Immature natural killer cell (primary cell): ENCODE measurements around the gene CRTC2. TPM values are rescaled to one million over a fixed set of nuclear protein-coding genes. Genes with fewer than 3 reads are reported as not detected.

Experiments
- DNase-seq, 3 donors: peaks; one replicate each; pipeline ENCODE4 v3.0.0; 2022; ENCODE audit warnings: mixed read lengths in 1 of 3
- H3K27ac Mint-ChIP-seq, 6 donors: one replicate each; pipeline ENCODE4 v1.8.0; 2020; ENCODE audit warnings: mixed read lengths in 6 of 6, mild to moderate bottlenecking in 5 of 6, inconsistent platforms in 4 of 6, moderate library complexity in 3 of 6
- H3K27me3 Mint-ChIP-seq, 3 donors: one replicate each; pipeline ENCODE4 v1.8.0; 2020 to 2021; ENCODE audit warnings: low read depth in 3 of 3, mild to moderate bottlenecking in 3 of 3, mixed read lengths in 3 of 3, moderate library complexity in 3 of 3, inconsistent platforms in 1 of 3
- H3K36me3 Mint-ChIP-seq, 3 donors: one replicate each; pipeline ENCODE4 v1.8.0; 2020; ENCODE audit warnings: mixed read lengths in 3 of 3, inconsistent platforms in 2 of 3, mild to moderate bottlenecking in 2 of 3
- H3K4me1 Mint-ChIP-seq, 2 donors: one replicate each; pipeline ENCODE4 v1.8.0; 2020; ENCODE audit warnings: inconsistent platforms in 2 of 2, mild to moderate bottlenecking in 2 of 2, mixed read lengths in 2 of 2, moderate library complexity in 1 of 2
- H3K4me3 Mint-ChIP-seq, 5 donors: one replicate each; pipeline ENCODE4 v1.8.0; 2020; ENCODE audit warnings: mild to moderate bottlenecking in 5 of 5, mixed read lengths in 5 of 5, inconsistent platforms in 3 of 5, moderate library complexity in 3 of 5
- H3K9me3 Mint-ChIP-seq, 6 donors: one replicate each; pipeline ENCODE4 v1.8.0; 2020; ENCODE audit warnings: mild to moderate bottlenecking in 6 of 6, mixed read lengths in 6 of 6, inconsistent platforms in 4 of 6, moderate library complexity in 3 of 6
- polyA plus RNA-seq, 3 donors: library from polyadenylated mRNA; unstranded; fragments of 300-500 nt; fragmentation: Illumina TruSeq; gene quantifications; one replicate each; pipeline ENCODE4 v1.2.3, GENCODE V29; 2021

The CRTC2 gene
- polyA plus RNA-seq, 3 donors from 2014 or later = 13.0 to 31.2 (median 19.3) TPM

GRCh38 chr1:153967107-153967999, 8.9 kb upstream of the CRTC2 start, which contains the start of gene CREB3L4:
Gene CREB3L4 (plus strand): TSS chr1:153967902. CDS start chr1:153968526, 624 bp downstream.
- peaks cover 0 to 4% (median 3%) of the 10 kb centered on the region in 3 donors for H3K27me3 Mint-ChIP-seq
- H3K36me3 Mint-ChIP-seq = no peaks in the 10 kb centered on the region
- H3K4me3 Mint-ChIP-seq = peak within 1 kb of the TSS; percentile 91 to 98 (median 97)
- no peaks in the 10 kb centered on the region for H3K9me3 Mint-ChIP-seq
- H3K4me1 Mint-ChIP-seq = peaks cover 58 to 64% of the 10 kb centered on the region in 2 donors
- peak; percentile 88 to 89 (median 89) for DNase-seq
- peak within 1 kb of the TSS; percentile 89 to 99 (median 97) for H3K27ac Mint-ChIP-seq

DNA sequence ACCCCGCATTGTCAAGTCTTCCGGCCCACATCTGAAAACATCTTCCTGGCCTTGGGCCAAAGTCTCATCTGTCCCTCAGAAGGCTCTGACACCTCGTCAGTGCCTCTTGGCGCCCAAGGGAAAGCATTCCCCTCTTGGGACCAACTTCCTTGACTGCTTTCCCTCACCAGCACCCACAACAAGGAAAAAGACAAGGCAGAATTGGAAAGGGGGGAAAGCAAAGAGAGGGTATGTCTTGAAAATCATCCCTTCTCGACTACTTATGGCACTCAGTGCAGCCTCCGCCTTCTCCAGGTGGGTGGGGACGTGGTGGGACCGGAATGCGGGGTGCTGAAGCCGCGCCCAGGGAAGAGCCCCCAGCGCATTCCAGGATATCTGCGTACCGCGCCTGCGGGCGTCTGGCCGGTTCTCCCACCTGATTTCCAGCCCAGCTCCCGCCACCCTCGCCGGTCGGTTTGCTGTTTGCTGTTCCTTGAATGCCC, 5.5 kb upstream of the CRTC2 start:
- peak overlapping the region; percentile 93 to 96 (median 95) for H3K27ac Mint-ChIP-seq
- no peak for DNase-seq
- peaks cover 0 to 2% (median 0%) of the 10 kb centered on the region in 3 donors for H3K36me3 Mint-ChIP-seq
- peaks cover 0 to 4% (median 3%) of the 10 kb centered on the region in 3 donors for H3K27me3 Mint-ChIP-seq
- H3K4me3 Mint-ChIP-seq = peak overlapping the region; percentile 89 to 96 (median 92)
- H3K9me3 Mint-ChIP-seq = no peaks in the 10 kb centered on the region
- peaks cover 61 to 72% of the 10 kb centered on the region in 2 donors for H3K4me1 Mint-ChIP-seq

GRCh38 chr1:153963030-153963849, 4.8 kb upstream of the CRTC2 start, which contains the start of gene SLC39A1:
Gene SLC39A1 (minus strand): TSS chr1:153963537. CDS start chr1:153962715, 822 bp downstream.
- H3K27ac Mint-ChIP-seq = peak within 1 kb of the TSS; percentile 93 to 96 (median 95)
- peak; percentile 89 to 90 (median 89) for DNase-seq
- H3K36me3 Mint-ChIP-seq = peaks cover 0 to 2% (median 0%) of the 10 kb centered on the region in 3 donors
- H3K9me3 Mint-ChIP-seq = no peaks in the 10 kb centered on the region
- H3K4me1 Mint-ChIP-seq = peaks cover 58 to 71% of the 10 kb centered on the region in 2 donors
- H3K4me3 Mint-ChIP-seq = peak within 1 kb of the TSS; percentile 89 to 96 (median 92)
- peaks cover 0 to 5% (median 3%) of the 10 kb centered on the region in 3 donors for H3K27me3 Mint-ChIP-seq

DNA sequence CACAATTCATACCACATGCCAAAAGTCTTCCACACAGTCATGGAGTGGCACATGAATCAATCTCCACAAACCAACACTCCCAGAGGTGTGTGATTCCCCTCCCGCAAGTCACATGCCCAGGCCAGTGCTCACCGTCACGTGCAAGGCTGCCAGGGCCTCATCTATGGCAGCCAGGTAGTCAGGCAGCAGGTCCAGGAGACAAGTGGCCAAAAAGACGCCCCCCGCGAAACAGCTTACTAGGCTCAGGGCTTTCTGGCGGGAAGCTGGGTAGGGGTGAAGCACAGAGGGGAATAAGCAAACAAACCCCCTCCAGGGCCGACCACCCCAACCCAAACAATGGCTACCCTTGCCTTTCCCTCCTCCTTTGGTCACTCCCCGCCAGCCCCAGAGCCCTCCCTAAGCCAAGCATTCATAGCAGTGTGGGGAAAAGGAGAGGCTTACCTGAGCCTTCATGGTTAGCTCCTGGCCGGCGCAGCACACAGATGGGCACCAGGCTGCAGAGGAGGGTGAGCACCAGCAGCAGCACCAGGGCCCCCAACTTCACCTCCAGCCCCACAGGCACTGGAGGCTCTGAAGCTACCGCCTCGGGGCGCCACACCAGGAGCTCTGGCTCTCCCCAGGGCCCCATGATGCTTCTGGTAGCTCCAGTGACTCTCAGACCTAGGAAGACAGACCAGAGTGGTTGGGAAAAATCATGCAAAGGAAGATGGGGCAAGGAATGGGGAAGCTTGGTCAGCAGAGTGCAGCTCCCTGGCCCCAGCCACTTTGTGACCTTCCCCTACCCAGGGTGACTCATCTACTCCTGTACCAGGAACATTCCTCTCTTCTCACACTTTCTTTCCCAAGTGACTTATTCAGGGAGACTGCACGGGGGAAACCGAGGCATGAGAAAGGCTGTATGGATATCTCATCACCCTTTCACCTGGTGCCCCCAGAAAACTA, 3.9 kb upstream of the CRTC2 start:
- Mint-ChIP-seq H3K27ac (peak overlapping the region; percentile 93 to 96 (median 95)), H3K4me3 (peak overlapping the region; percentile 89 to 96 (median 92)), H3K4me1 (peaks cover 54 to 67% of the 10 kb centered on the region in 2 donors), H3K27me3 (peaks cover 0 to 13% (median 7%) of the 10 kb centered on the region in 3 donors), H3K36me3 (peaks cover 0 to 2% (median 0%) of the 10 kb centered on the region in 3 donors), H3K9me3 (no peaks in the 10 kb centered on the region)
- DNase-seq = no peak

GRCh38 chr1:153961421-153961820, 3.0 kb upstream of the CRTC2 start:
- peaks cover 54 to 67% of the 10 kb centered on the region in 2 donors for H3K4me1 Mint-ChIP-seq
- H3K4me3 Mint-ChIP-seq = peak overlapping the region in 4 of 5 donors; percentile 7 to 92 (median 40)
- DNase-seq = no peak
- no peaks in the 10 kb centered on the region for H3K9me3 Mint-ChIP-seq
- H3K27ac Mint-ChIP-seq = peak overlapping the region in 5 of 6 donors; percentile 10 to 96 (median 43)
- H3K36me3 Mint-ChIP-seq = peaks cover 0 to 2% (median 0%) of the 10 kb centered on the region in 3 donors
- peaks cover 0 to 13% (median 8%) of the 10 kb centered on the region in 3 donors for H3K27me3 Mint-ChIP-seq

DNA sequence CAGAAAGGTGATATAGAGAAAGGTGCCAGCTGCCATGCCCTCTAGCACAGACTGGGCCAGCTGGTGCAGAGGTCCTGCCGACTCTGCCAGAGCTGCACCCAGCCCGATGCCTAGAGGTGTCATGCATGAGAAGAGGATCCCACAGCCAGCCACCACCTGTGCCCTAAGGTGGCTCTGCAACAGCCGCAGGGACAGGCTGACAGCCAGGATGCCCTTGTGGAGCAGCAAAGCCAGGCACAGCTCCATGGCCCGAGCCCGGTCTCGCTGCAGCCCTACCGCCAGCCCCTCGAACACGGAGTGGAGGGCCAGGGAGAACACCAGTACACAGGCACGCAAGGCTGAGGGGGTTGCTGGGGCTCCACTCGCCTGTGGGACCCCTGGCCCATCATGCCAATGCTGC, 1.8 kb upstream of the CRTC2 start:
- peaks cover 0 to 2% (median 0%) of the 10 kb centered on the region in 3 donors for H3K36me3 Mint-ChIP-seq
- H3K9me3 Mint-ChIP-seq = no peaks in the 10 kb centered on the region
- no peak for DNase-seq
- peaks cover 0 to 13% (median 8%) of the 10 kb centered on the region in 3 donors for H3K27me3 Mint-ChIP-seq
- H3K4me3 Mint-ChIP-seq = peak overlapping the region in 1 of 5 donors; percentile 42
- peak overlapping the region in 2 of 6 donors; percentile 31 to 40 for H3K27ac Mint-ChIP-seq
- H3K4me1 Mint-ChIP-seq = peaks cover 55 to 66% of the 10 kb centered on the region in 2 donors

GRCh38 chr1:153959454-153959853, 1.0 kb upstream of the CRTC2 start:
- Mint-ChIP-seq H3K9me3 (no peaks in the 10 kb centered on the region), H3K27ac (peak overlapping the region in 4 of 6 donors; percentile 47 to 98 (median 90)), H3K36me3 (peaks cover 0 to 4% (median under 1%) of the 10 kb centered on the region in 3 donors), H3K4me1 (peaks cover 59 to 68% of the 10 kb centered on the region in 2 donors), H3K4me3 (peak overlapping the region in 2 of 5 donors; percentile 42 to 57), H3K27me3 (peaks cover 0 to 13% (median 8%) of the 10 kb centered on the region in 3 donors)
- DNase-seq = no peak

DNA sequence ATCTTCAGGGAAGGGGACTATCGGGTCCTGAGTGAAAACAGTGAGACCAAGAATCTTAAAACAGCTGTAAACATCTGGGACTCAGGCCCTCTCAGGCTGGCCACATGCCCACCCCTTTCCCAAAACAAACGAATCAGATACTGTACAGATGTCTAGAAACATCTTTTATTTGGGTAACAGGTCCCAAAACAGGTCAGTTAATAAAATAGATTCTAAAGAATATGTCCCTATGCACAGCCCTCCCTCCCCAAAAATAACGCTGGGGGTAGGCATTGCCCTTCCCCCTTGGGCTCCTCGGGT, 499 bp upstream of the CRTC2 start:
- Mint-ChIP-seq H3K27ac (peak overlapping the region; percentile 94 to 98 (median 96)), H3K27me3 (peaks cover 0 to 13% (median 8%) of the 10 kb centered on the region in 3 donors), H3K36me3 (peaks cover 0 to 9% (median 6%) of the 10 kb centered on the region in 3 donors), H3K9me3 (no peaks in the 10 kb centered on the region), H3K4me1 (peaks cover 59 to 68% of the 10 kb centered on the region in 2 donors), H3K4me3 (peak overlapping the region; percentile 91 to 99 (median 96))
- DNase-seq = no peak

DNA sequence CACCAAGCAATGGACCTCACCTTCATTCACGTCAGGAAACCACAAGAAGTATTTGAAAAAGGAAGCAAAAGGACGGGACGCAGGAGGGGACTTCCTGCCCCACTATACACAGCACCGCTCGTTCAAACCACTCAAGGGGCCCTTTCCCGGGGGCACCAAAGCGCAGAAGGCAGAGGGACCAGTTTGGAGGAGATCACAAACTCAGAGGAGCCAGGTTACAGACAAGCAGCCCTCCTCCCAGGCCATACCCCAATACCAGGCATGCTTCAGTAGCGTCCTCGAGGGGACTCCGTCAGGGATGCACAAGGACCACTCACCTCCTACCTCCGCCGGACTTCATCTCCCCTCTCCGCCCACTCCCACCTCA, 685 bp downstream of the CRTC2 start:
- Mint-ChIP-seq H3K9me3 (no peaks in the 10 kb centered on the region), H3K4me1 (peaks cover 52 to 58% of the 10 kb centered on the region in 2 donors), H3K27ac (peak overlapping the region; percentile 94 to 98 (median 96)), H3K27me3 (peaks cover 0 to 8% (median 5%) of the 10 kb centered on the region in 3 donors), H3K4me3 (peak overlapping the region; percentile 91 to 99 (median 96)), H3K36me3 (peaks cover 0 to 17% (median 6%) of the 10 kb centered on the region in 3 donors)
- peak; percentile 51 to 68 (median 57) for DNase-seq

GRCh38 chr1:153956997-153957715, 1.3 kb downstream of the CRTC2 start:
- Mint-ChIP-seq H3K27ac (peak overlapping the region; percentile 94 to 98 (median 96)), H3K9me3 (no peaks in the 10 kb centered on the region), H3K4me3 (peak overlapping the region; percentile 91 to 99 (median 96)), H3K36me3 (peaks cover 0 to 18% (median 6%) of the 10 kb centered on the region in 3 donors), H3K4me1 (peaks cover 47 to 52% of the 10 kb centered on the region in 2 donors), H3K27me3 (peaks cover 0 to 8% (median 5%) of the 10 kb centered on the region in 3 donors)
- DNase-seq = no peak

DNA sequence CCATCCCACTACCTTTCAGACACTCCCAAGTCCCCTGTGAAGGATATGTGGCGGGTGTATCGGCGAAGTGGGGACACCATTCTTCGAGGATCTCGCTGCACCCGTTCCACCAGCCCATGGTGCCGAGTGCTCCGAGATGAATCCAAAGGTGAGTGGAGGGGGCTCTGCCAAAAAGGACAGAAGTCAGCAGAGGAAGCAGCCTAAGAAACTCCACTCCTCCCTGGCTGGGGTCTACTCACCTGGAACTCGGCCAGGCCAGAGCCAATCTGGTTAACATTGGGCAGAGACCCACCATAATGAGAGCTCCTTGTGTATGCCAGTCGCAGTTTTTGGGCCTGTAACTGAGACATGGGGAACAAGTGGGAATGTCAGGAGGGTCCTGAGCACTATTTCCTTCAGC, 3.6 kb downstream of the CRTC2 start:
- no peak for DNase-seq
- Mint-ChIP-seq H3K4me3 (no peak overlapping the region), H3K4me1 (peaks cover 40 to 48% of the 10 kb centered on the region in 2 donors), H3K9me3 (no peaks in the 10 kb centered on the region), H3K27ac (peak overlapping the region in 1 of 6 donors; percentile 49), H3K27me3 (peaks cover 0 to 11% (median 5%) of the 10 kb centered on the region in 3 donors), H3K36me3 (peaks cover 10 to 31% (median 17%) of the 10 kb centered on the region in 3 donors)
